GM21529 (cell line): ENCODE measurements around the gene NFATC3.

ENCODE experiments used
- ATAC-seq: cut with Tn5 transposase; IDR thresholded peaks from one replicate; pipeline ENCODE4 v1.9.1; 2021; ENCODE audit not compliant: unreplicated experiment

Gene NFATC3

DNA sequence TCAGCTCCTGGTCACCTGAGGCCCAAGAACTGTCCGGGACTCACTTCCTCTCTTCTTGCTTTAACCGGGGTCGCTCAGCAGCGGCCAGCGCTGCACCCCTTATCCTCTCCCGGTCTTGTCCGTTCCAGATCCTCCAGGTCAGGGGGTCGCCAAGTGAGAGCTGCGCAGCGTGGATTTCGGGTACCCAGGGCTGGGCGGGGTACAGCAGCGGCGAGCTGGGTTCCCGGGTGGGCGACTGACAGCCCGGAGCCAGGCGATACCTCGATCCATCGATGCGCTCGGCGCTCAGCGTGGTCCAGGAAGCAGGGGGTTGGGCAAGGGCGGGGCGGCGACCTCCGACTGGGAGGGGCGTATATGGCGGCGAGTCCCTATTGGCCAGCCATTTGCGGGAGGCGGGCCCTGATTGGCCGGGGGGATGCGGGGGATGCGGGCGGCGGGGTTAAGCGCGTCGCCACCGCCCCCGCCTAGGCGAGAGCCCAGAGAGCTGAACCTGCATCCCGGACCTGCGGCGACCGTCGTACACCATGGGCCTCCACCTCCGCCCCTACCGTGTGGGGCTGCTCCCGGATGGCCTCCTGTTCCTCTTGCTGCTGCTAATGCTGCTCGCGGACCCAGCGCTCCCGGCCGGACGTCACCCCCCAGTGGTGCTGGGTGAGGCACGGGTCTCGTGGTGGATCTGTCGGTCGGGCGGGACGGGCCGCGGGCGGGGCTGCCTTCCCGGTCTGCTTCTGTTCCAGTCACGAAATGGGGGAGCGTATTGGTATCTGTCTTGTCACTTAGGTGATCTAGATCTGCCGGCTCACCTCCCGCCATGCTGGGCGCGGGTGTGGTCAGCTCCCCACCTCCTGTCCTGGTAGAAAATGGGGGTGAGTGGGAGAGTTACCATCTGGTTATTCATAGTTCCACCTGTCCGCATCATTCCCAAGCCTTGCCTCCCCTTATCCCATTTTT is 160.0 kb downstream of the NFATC3 start, which contains the start of gene PLA2G15:
PLA2G15 (plus strand) TSS at position 471 of the 951 bp plus-strand sequence; CDS start at position 525, 54 bp downstream.
- ATAC-seq = peak; percentile 84

DNA sequence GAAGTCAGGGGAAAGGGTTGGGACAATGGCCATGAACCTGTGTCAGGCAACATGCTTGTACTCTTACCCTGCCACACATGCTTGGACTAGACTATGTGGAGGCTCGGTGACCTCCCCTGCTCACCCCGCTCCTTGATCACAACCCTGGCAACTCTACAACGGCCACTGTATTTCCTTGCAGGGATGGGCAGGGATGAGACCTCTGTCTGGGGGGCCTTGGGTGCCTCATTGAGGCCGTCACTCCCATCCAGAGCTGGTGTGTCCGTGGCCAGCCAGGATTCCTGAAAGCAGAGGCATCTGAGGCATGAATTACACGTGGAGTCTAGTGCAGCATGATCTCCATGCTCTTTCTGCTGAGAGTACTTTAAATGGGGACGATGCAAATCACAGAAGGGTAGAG is 161.0 kb downstream of the NFATC3 start:
- ATAC-seq = no peak

DNA sequence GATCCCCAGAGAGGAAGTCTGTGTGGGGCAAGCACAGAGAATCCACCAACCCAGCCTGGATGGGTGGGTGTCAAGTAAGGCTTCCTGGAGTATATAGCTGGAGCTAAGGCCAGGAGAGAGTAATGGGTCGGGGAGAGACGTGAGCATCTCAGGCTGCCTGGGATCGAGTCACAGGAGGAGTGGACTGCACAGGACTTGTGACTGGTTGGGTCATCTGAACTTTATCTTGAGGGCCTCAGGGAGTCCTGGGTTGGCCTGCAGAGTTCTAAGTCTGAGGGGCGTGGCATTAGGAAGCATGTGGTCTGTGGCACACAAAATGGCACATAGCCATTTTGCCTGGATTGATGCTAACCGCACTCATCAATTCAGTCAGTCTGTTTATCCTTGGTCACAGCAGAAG is 161.5 kb downstream of the NFATC3 start:
- no peak for ATAC-seq

DNA sequence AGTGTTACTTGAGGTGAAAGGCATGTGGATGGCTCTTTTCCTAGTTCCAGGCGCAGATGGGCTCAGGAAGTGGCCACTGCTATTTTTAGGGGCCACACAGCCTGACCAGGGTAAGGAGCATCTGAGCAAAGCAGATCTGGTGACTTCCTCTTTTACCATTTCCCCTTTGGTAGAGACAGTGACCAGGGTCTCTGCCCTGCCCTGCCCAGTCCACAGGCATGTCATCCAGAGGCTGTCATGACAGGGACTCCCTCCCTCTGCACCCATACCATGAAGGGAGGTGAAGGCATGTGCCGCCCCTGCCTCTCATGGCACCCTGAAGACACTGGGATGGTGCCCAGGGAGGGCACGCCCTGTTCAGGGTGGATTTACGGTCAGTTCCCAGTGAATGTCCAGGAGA is 162.2 kb downstream of the NFATC3 start:
- no peak for ATAC-seq

GRCh38 chr16:68247932-68248331 is 162.8 kb downstream of the NFATC3 start:
- no peak for ATAC-seq

- ATAC-seq = no peak
Measured at GRCh38 chr16:68249371-68249770, 164.2 kb downstream of the NFATC3 start.

- no peak for ATAC-seq
Measured at GRCh38 chr16:68250951-68251350, 165.8 kb downstream of the NFATC3 start.

GRCh38 chr16:68251832-68252231 is 166.7 kb downstream of the NFATC3 start:
- ATAC-seq = no peak

DNA sequence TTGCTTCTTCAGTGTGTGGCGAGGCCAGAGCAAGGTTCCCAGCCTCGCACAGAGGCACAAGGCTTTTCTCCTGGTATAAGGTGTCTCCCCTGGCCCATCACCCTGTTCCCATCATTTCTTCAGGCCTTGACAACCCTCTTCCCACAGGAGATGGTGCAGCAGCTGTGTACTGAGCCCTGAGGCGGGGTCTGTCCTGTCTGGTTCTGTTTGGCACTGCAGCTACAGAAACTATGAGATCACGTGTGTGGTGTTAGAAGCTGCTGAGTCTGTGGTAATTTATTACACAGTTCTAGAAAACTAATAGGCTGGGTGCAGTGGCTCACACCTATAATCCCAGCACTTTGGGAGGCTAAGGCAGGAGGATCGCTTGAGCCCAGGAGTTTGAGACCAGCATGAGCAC is 167.2 kb downstream of the NFATC3 start:
- ATAC-seq = no peak

GRCh38 chr16:68253721-68254120 is 168.6 kb downstream of the NFATC3 start:
- no peak for ATAC-seq

DNA sequence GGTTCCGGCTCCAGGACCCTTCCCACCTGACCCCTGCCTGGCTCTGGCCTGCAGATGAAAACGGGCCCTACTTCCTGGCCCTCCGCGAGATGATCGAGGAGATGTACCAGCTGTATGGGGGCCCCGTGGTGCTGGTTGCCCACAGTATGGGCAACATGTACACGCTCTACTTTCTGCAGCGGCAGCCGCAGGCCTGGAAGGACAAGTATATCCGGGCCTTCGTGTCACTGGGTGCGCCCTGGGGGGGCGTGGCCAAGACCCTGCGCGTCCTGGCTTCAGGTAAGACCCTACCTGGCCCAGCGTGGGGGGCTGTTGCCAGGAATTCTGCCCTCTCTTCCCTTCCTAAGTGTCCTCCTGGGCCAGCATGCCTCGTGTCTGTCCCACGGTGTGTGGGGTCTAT is 170.5 kb downstream of the NFATC3 start:
- no peak for ATAC-seq

DNA sequence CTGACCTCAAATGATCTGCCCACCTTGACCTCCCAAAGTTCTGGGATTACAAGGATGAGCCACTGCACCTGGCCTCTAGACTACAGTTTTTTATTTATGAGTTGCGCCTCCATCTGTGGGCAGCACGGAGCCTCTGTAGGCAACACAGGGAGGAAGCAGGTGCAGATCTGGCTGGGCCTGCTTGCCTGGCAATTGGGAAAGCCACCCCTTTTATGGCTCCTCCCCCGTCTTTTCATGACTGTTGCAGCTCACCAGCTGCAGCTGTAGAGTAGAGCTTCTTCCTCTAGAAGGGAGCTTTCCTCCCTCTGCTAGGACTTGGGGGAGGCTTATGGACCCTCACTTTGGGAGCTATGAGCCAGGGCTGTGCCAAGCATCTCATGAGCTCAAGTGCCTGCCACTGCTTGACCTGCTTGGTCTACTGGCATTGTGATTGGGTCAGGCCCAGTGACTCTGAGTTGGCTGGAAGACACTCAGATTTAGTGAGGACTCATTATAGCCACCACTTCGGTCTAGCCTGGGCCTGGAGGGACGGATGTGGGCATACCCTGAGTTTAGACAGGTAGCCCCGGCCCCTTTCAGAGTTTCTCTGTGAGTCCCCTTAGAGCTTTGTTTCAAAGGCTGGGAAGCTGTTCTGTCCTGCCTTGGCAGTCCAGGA is 172.2 kb downstream of the NFATC3 start:
- ATAC-seq = peak; percentile 58

DNA sequence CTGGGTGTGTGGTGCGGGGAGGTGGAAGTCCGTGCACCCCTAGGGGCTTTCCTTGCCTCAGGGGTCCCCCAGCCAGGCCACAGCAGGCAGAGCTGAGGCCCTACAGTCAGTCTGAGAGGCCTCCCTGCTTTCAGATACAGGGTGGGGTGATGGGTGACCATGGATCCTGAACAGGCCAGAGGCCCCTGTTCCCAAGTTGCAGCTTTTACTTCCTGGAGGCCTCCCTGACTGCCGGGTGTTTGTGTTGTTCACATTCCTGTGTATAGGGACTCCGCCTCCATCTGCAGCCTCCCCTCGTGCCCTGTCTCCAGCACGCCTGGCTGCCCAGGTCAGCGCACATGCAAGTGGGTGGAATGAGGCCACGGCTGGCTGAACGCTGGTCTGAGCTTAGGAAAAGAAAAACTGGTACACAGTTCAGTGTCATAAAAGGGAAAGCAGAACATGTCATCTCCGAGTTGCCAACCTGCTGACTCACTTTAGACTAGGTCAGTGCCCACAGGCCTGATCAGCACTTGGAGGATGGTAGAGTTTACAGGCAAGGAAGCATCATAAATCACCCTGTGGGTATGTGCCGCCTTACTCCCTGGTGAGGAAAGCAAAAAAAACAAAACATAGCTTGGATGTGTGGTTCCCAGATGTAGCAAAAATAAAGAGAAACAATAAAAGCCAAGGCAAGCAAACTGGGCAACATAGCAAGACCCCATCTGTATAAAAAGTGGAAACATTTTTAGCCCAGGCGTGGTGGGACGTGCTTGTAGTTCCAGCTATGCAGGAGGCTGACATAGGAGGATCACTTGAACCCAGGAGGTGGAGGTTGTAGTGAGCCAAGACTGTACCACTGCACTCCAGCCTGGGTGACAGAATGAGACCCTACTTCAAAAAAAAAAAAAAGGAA is 173.0 kb downstream of the NFATC3 start:
- ATAC-seq = peak; percentile 28

GRCh38 chr16:68259007-68259825 is 174.0 kb downstream of the NFATC3 start:
- no peak for ATAC-seq

DNA sequence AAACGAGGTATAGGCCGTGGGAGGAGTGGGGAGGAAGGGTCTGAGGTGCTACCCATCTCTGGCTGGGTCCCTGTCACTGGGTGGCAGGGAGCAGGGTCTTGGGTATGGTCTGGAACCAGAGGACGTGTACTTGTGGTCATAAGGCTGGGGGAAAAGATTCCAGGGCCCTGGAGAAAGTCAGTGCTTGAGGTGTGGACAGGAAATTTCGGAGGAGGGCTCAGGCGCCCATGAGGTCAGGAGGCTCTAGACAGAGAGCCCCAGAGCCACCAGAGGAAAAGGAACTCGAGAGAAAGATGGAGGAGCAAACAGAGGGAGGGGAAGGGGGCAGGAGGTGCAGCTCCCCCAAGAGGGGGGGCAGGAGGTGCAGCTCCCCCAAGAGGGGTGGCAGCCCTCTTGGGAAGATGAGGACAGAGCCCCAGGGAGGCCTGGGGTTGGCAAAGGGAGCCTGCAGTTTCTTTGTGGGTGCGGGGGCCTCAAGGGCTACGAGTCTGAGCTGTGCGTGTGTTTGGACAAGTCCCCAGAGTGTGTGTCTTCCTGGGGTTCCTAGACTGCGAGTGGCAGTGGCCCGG is 178.5 kb downstream of the NFATC3 start:
- ATAC-seq = peak; percentile 1

GRCh38 chr16:68264128-68265077 is 179.2 kb downstream of the NFATC3 start, which contains the start of gene SLC7A6:
SLC7A6 (plus strand) TSS chr16:68264526; CDS start chr16:68274727, 10,201 bp downstream.
- peak; percentile 65 for ATAC-seq

- no peak for ATAC-seq
Measured at GRCh38 chr16:68265078-68265920, 180.1 kb downstream of the NFATC3 start.
